Keratinocyte (primary cell): ENCODE measurements around the gene ARMH3. TPM values are rescaled to one million over a fixed set of nuclear protein-coding genes. Genes with fewer than 3 reads are reported as not detected.

Experiments used
- DNase-seq: peaks from one replicate; pipeline ENCODE4 v3.0.0-alpha.2; 2011; ENCODE audit warnings: low read depth, missing footprints, low spot score
- FAIRE-seq: peaks from 2 replicates; lab custom pipeline; 2011; peaks lifted over from hg19 to GRCh38; lab: Jason Lieb, UNC
- H2AFZ ChIP-seq: 2 replicates; pipeline ENCODE4 v1.6.0; 2012; ENCODE audit warnings: low read length, control low read depth, inconsistent platforms; ENCODE audit not compliant: control insufficient read depth
- H3K27ac ChIP-seq: 2 replicates; pipeline ENCODE4 v1.5.1; 2011; ENCODE audit warnings: low read length; ENCODE audit not compliant: control insufficient read depth, insufficient read depth
- H3K27me3 ChIP-seq: 3 replicates; pipeline ENCODE4 v1.6.0; 2011; ENCODE audit warnings: low read length; ENCODE audit not compliant: control insufficient read depth, insufficient read depth; ENCODE audit errors: extremely low read depth
- H3K36me3 ChIP-seq, 2 experiments: 2 replicates in 1 of 2; 3 replicates in 1 of 2; pipeline ENCODE4 v1.5.1; 2011; ENCODE audit warnings: low read length in 2 of 2, mild to moderate bottlenecking in 1 of 2; ENCODE audit not compliant: control insufficient read depth in 2 of 2, insufficient read depth in 2 of 2; ENCODE audit errors: extremely low read depth in 1 of 2
- H3K4me1 ChIP-seq: 3 replicates; pipeline ENCODE4 v1.5.1; 2011; ENCODE audit warnings: low read length; ENCODE audit not compliant: control insufficient read depth, insufficient read depth; ENCODE audit errors: extremely low read depth
- H3K4me2 ChIP-seq: 3 replicates; pipeline ENCODE4 v1.6.0; 2011; ENCODE audit warnings: low read depth, low read length; ENCODE audit not compliant: control insufficient read depth, insufficient read depth; ENCODE audit errors: extremely low read depth
- H3K4me3 ChIP-seq, 3 experiments: fragments of 200-600 bp in 1 of 3; sonication (generic) in 1 of 3; 2 replicates in 2 of 3; 3 replicates in 1 of 3; pipeline ENCODE4 v1.5.1; 2011 to 2016; ENCODE audit warnings: low read length in 3 of 3, mild to moderate bottlenecking in 3 of 3, control low read depth in 2 of 3, inconsistent platforms in 1 of 3, low read depth in 1 of 3, mixed read lengths in 1 of 3, mixed run types in 1 of 3, moderate library complexity in 1 of 3; ENCODE audit not compliant: control insufficient read depth in 2 of 3, insufficient read depth in 2 of 3; ENCODE audit errors: extremely low read depth in 1 of 3
- H3K79me2 ChIP-seq: 2 replicates; pipeline ENCODE4 v1.6.0; 2012; ENCODE audit warnings: low read length; ENCODE audit not compliant: control insufficient read depth, insufficient read depth
- H3K9ac ChIP-seq: 3 replicates; pipeline ENCODE4 v1.6.0; 2011; ENCODE audit warnings: low read length; ENCODE audit not compliant: control insufficient read depth, insufficient read depth; ENCODE audit errors: extremely low read depth
- H3K9me1 ChIP-seq: 3 replicates; pipeline ENCODE4 v1.6.0; 2011; ENCODE audit warnings: low read length; ENCODE audit not compliant: control insufficient read depth, insufficient read depth; ENCODE audit errors: extremely low read depth
- H3K9me3 ChIP-seq: 2 replicates; pipeline ENCODE4 v1.5.1; 2012; ENCODE audit warnings: low read depth, low read length; ENCODE audit not compliant: control insufficient read depth
- H4K20me1 ChIP-seq: 3 replicates; pipeline ENCODE4 v1.6.0; 2011; ENCODE audit warnings: low read length; ENCODE audit not compliant: control insufficient read depth, insufficient read depth; ENCODE audit errors: extremely low read depth
- CTCF ChIP-seq, 3 experiments: IDR thresholded peaks in 1 of 3; conservative IDR thresholded peaks in 1 of 3; optimal IDR thresholded peaks in 1 of 3; 2 replicates in 2 of 3; 3 replicates in 1 of 3; pipeline versions ENCODE3 to v1.5.1; 2011; ENCODE audit warnings: low read length in 3 of 3, mild to moderate bottlenecking in 3 of 3, moderate library complexity in 2 of 3, control low read depth in 1 of 3, inconsistent platforms in 1 of 3; ENCODE audit not compliant: insufficient read depth in 2 of 3; ENCODE audit errors: extremely low read depth in 1 of 3
- EZH2 ChIP-seq: IDR thresholded peaks from one replicate; pipeline ENCODE4 v1.6.1; 2012; ENCODE audit warnings: inconsistent platforms, mild to moderate bottlenecking, low read length, moderate library complexity
- dilution Hi-C: fragments of 300-500 bp; cut with MboI; formaldehyde crosslinking; loops from one replicate; pipeline ENCODE4 v1.7.0; 2020; ENCODE audit warnings: low sequenced_read_pairs; ENCODE audit not compliant: extremely low pct_ligation_motif_present
- polyA plus RNA-seq, 5 experiments: library from polyadenylated mRNA; depleted of rRNA in 3 of 5; stranded (reverse) in 3 of 5; stranded (forward) in 1 of 5; unstranded in 1 of 5; fragments of >200 nt; gene quantifications; 1 replicate in 1 of 5; 2 replicates in 3 of 5; 3 replicates in 1 of 5; pipeline versions ENCODE4 v1.2.1 to v1.2.3, GENCODE V29; 2011 to 2012; ENCODE audit warnings: missing spikeins in 2 of 5, low read depth in 1 of 5, low replicate concordance in 1 of 5

The ARMH3 gene
- polyA plus RNA-seq, 1 donor (not counting 4 experiments of a cell fraction or from before 2014, with no cell fraction given) = 25.3 TPM

DNA sequence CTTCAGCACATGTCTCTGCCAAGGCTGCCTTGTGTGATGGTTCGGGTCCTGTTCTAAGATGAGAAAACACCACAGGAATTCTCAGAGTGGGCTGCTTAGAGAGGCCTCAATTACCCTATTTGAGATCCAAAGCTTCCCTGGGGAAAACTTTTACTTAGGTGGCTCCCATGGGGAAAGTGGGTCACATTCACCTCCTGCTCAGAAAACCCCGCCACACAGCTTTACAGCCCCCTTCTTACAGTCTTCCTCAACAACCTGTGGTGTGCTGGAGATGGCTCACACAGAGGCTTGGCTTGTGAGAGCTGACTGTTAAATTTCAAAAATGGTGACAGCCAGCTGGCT is 175.8 kb downstream of the ARMH3 start:
- peaks cover 0 to 3% of the 10 kb centered on the region in 2 experiments for H3K36me3 ChIP-seq
- H3K27ac ChIP-seq = no peak overlapping the region
- FAIRE-seq (no peak), DNase-seq (no peak)
- no peaks in the 10 kb centered on the region for H3K9me1 ChIP-seq
- no peak overlapping the region for H3K4me2 ChIP-seq
- peaks cover 2% of the 10 kb centered on the region for H4K20me1 ChIP-seq
- TF ChIP-seq CTCF (optimal IDR thresholded peaks at IDR 0.05 in 1 of 3, IDR thresholded peaks at IDR 0.05 in 1 of 3, conservative IDR thresholded peaks at IDR 0.05 in 1 of 3; ENCODE audit: extremely low read depth in 1 of 3, insufficient read depth in 2 of 3, low read length in 3 of 3) = no peak
- no peak for TF ChIP-seq EZH2
- H3K9ac ChIP-seq = no peak overlapping the region
- no peaks in the 10 kb centered on the region for H3K27me3 ChIP-seq
- no peak overlapping the region for H2AFZ ChIP-seq
- dilution Hi-C loops = loop anchor here (25.0 kb wide), 1 partner anchor 107 kb away; no protein-coding TSS in a partner anchor
- H3K9me3 ChIP-seq = no peaks in the 10 kb centered on the region
- no peaks in the 10 kb centered on the region for H3K79me2 ChIP-seq
- no peaks in the 10 kb centered on the region for H3K4me1 ChIP-seq
- no peak overlapping the region for H3K4me3 ChIP-seq

GRCh38 chr10:101879456-101880231 is 176.3 kb downstream of the ARMH3 start:
- Histone ChIP-seq H3K4me2 (no peak overlapping the region), H3K4me3 (no peak overlapping the region), H3K27ac (no peak overlapping the region), H3K9ac (no peak overlapping the region), H4K20me1 (peaks cover 2% of the 10 kb centered on the region), H3K9me3 (no peaks in the 10 kb centered on the region), H3K36me3 (peaks cover 0 to 3% of the 10 kb centered on the region in 2 experiments), H3K79me2 (no peaks in the 10 kb centered on the region), H3K27me3 (no peaks in the 10 kb centered on the region), H2AFZ (no peak overlapping the region), H3K9me1 (no peaks in the 10 kb centered on the region), H3K4me1 (no peaks in the 10 kb centered on the region)
- TF ChIP-seq CTCF (optimal IDR thresholded peaks at IDR 0.05 in 1 of 3, IDR thresholded peaks at IDR 0.05 in 1 of 3, conservative IDR thresholded peaks at IDR 0.05 in 1 of 3; ENCODE audit: extremely low read depth in 1 of 3, insufficient read depth in 2 of 3, low read length in 3 of 3) (no peak), EZH2 (no peak)
- dilution Hi-C loops = loop anchor here (25.0 kb wide), 1 partner anchor 108 kb away; no protein-coding TSS in a partner anchor
- DNase-seq = no peak
- no peak for FAIRE-seq
